HG03457 (cell line): ENCODE measurements around the gene LDLRAP1.
A peak's percentile ranks its signal among the peaks of the same experiment; 100 is the strongest.
"Not testable (repeated sequence)": the region's sequence is repeated elsewhere in the genome, so short reads cannot be mapped to it uniquely, and the experiment has no call there.

Experiments used
- ATAC-seq: cut with Tn5 transposase; IDR thresholded peaks from one replicate; pipeline ENCODE4 v1.9.1; 2021; ENCODE audit warnings: moderate number of reproducible peaks; ENCODE audit not compliant: unreplicated experiment

Gene LDLRAP1

GRCh38 chr1:25599969-25600610, 56.7 kb downstream of the LDLRAP1 start:
- no peak for ATAC-seq

DNA sequence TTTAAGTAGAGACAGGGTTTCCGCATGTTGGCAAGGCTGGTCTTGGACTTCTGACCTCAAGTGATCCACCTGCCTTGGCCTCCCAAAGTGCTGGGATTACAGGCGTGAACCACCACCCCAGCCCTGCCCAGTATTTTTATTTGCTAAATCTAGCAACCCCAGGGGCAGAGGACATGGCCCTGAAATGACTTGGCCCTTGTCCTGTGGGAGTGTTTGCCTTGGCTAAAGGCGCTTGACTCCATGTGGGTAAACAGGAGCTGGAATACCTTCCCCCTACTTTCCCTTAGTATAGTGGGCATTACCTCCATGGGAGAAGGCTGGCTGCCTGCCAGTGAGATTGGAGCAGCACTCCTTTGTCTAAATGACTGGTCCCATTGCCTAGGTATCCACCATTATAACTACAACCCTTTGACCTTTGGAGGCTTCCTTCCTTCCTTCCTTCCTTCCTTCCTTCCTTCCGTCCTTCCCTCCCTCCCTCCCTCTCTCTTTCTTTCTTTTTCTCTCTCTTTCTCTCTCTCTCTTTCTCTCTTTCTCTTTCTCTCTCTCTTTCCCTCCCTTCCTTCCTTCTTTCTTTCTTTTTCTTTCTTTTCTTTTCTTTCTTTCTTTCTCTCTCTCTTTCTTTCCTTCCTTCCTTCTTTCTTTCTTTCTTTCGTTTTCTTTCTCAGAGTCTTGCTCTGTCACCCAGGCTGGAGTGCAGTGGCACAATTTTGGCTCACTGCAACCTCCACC, 57.7 kb downstream of the LDLRAP1 start:
- ATAC-seq = not testable (repeated sequence)

GRCh38 chr1:25603779-25604538, 60.6 kb downstream of the LDLRAP1 start:
- ATAC-seq = not testable (repeated sequence)

DNA sequence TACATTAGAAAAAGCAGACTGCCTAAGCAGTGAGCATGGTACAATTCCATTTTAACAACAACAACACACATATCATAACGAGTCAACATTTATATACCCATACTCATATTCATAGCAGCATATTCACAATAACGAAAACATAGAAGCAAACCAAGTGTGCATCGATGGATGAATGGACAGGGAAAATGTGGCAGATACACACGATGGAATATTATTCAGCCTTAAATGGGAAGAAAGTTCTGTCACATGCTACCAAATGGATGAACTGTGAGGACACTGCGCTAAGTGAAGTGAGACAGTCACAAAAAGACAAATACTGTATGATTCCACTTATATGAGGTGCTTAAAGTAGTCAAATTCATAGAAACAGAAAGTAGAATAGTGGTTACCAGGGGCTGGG, 63.7 kb downstream of the LDLRAP1 start:
- ATAC-seq = no peak

- ATAC-seq = no peak
These were observed 65.2 kb downstream of the LDLRAP1 start for GRCh38 chr1:25608488-25609178.

- no peak for ATAC-seq
These were observed 66.5 kb downstream of the LDLRAP1 start for GRCh38 chr1:25609921-25610320.

DNA sequence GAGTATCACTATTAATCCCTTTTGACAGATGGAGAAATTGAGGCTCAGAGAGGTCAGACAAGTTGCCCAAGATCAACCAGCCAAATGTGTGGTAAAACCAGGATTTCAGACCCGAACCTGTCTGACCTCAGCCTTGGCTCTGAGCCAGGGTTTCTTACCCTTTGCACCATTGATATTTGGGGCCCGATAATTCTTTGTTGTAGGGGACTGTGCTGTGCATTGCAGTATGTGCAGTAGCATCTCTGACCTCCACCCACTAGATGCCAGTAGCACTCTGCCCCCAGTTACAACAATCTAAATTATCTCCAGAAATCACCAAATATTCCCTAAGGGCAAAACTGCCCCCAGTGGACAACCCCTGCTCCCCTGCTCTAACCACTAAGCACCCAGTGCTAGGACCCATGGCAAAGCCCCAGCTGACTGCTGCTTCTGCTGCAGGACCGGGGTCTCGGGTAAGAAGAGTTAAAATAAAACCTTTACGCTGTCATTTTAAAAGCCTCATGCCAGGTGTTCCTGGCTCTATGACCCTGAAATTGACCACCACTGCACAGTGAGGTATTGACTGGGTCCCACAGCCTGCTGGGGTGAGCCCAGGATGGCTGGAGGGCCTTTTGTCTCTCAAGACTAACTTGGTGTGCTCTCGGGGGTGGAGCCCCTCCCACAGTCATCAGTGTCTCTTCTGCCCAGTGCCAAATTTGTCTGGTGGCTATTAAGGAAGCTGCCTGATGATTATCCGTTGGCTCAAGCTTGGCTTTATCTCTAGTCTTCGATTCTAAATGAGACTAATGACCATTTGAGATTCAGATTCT, 67.6 kb downstream of the LDLRAP1 start:
- ATAC-seq = no peak

DNA sequence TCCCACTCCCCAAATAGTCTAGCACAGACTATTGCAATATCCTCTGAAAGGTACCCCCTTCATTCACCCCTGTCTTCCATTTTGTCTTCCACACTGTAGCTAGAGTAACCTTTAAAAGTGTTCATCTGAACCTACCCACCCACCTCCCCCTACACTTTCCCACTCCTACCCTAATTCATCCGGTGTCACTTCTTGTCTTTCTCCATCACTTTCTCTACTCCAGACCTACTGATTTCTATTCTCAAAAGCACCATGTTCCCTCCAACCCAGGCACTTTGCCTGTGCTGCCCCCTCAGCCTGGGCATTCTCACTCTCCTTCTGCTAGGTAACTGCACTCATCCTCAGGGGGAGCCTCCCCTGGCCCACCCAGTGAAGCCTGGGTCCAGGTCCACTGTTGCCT, 68.4 kb downstream of the LDLRAP1 start:
- ATAC-seq = no peak

- no peak for ATAC-seq
These were observed 69.0 kb downstream of the LDLRAP1 start for GRCh38 chr1:25612421-25612820.

- ATAC-seq = no peak
These were observed 69.7 kb downstream of the LDLRAP1 start for GRCh38 chr1:25613091-25613490.

DNA sequence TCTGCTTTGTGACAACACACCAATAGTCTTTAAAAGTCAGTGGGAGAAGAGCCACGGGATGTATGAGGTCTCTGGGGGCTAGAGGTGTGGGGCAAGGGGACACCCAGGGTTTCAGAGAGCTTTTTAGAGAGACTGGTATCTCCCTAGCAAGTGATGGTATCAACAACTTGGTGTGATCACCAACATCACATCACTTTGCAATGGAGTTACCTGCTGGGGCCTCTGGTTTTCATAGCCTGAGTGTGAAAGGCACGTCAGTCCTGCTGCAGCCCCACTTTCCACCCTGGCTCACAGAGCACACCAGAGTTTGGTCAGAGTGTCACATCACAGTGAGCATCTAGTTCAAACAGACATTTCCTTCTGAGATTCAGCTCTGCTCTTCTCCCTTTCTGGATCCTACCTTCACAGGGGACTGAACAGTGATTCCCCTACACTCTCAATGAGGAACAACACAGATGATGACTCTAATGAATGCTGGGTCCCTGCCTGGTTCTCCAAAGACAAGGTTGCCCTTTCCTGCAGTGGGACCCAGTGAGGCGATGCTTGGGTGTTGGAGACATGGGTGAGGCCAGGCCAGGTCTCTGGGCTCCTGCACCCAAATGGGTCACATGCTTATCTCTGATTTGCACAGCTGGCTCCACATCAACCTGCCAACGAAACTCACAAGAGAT, 71.2 kb downstream of the LDLRAP1 start:
- ATAC-seq = no peak

GRCh38 chr1:25615172-25615541, 71.8 kb downstream of the LDLRAP1 start:
- no peak for ATAC-seq

- ATAC-seq = no peak
These were observed 72.2 kb downstream of the LDLRAP1 start for GRCh38 chr1:25615563-25616094.

DNA sequence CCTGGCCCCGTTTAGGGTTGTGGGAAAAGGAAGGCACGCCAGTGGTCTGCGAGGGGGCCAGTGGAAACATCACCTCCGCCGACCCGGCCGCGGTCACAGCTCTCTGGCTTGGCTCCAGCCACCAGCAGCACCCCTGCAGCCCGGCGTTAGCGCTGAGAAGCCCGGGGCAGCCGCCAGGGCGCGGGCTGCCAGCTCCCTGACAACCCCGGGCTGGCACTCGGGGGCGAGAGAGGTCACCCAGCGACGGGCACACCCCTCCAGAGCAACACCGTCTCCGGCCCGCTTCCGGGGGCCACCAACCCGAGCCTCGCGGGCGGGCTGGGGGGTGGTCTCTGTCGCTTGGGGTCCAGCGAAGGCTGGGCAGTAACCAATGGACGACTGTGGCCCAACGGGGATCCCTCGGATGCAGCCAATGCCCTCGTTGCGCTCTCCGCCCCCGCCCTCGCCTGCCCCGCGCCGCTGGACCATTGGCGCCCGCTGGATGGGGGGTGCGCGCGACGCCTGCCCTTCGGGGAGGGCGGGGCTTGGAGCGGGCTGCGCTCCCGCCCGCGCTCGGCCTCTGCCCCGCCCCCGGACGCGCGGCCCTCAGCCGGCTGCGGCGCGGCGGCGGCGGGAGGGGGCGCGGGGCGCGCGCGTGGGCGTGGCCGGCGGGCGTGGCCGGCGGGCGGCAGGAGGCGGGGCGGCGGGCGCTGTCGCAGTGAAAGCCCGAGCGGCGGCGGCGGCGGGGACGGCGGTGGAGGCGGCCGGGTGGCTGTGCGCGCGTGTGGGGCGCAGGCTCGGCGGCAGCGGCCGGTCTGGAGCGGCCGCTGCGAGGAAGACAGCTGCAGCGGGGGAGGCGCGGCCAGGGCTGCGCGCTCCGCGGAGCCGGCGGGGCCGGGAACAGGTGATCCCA, 72.9 kb downstream of the LDLRAP1 start, which contains the start of gene MAN1C1:
MAN1C1 (plus strand) TSS at position 697 of the 892 bp plus-strand sequence. CDS start 1,007 bp downstream, outside the sequence.
- peak; percentile 39 for ATAC-seq

DNA sequence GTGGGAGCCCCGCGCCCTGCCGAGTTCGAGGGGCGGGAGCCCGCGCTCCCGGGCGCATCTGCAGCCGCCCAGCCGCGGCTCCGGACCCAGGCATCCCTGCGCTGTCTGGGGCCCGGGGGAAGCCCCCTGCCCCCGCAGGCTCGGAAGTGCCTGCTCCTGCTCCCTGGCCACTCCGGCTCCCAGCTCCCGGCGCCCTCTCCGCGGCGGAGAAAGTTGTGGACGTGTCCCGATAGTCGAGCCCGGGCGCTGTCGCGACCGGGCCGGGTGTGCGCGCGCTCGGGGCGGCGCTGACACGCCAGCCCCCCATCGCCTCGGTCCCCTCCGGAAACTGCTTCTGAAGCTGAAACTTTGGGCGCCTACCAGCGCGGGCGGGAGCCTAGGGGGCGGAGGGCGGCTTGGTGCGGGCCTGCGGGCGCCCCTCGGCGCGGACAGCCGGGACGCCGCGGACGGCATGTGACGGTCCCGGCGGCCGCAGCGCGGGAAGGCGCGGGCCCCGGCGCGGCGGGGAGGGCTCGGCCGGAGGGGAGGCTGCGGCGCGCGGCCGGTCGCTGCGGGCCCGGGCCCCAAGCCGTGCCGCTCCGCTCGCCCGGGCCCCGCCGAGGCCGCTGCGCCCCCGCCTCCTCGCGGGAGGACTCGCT, 73.7 kb downstream of the LDLRAP1 start:
- no peak for ATAC-seq

DNA sequence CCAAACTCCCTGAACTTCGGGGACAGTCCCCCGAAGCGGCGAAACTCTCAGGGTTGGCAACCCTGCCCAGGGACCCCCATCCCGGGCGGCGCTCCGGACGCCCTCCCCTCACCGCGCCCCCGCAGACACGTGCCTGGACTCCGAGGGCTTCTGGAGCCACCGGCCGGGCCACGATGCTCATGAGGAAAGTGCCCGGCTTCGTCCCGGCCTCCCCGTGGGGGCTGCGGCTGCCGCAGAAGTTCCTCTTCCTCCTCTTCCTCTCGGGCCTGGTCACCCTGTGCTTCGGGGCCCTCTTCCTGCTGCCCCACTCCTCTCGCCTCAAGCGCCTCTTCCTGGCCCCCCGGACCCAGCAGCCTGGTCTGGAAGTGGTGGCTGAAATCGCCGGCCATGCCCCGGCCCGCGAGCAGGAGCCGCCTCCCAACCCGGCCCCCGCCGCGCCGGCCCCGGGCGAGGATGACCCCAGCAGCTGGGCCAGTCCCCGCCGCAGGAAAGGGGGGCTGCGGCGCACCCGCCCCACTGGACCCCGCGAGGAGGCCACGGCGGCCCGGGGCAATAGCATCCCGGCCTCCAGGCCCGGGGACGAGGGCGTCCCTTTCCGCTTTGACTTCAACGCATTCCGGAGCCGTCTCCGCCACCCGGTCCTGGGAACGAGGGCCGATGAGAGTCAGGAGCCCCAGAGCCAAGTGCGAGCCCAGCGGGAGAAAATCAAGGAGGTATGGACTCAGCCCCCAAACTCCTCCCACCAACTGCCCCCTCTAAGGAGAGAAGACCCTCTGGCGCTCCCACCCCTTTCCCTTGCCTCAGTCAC, 74.4 kb downstream of the LDLRAP1 start:
- ATAC-seq = no peak

DNA sequence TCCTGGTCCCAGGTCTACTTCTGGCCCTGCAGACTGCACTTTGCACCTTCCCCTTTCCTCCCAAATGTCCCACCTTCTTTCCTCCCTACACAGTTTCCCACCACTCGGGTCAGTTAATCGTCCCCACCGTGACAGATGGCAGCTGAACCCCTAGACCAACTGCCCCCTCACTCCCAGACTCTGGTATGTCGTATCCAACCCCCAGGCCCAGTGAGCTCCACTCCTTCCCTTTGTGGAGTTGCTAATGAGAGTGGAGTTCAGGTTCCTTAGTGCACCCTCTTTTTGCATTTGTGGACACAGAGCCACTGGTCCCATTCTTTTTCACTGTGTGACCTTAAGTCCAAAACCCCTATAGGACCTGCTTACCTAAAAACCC, 75.0 kb downstream of the LDLRAP1 start:
- ATAC-seq = no peak
